Measurements from ENCODE around the gene SMYD3.

DNA sequence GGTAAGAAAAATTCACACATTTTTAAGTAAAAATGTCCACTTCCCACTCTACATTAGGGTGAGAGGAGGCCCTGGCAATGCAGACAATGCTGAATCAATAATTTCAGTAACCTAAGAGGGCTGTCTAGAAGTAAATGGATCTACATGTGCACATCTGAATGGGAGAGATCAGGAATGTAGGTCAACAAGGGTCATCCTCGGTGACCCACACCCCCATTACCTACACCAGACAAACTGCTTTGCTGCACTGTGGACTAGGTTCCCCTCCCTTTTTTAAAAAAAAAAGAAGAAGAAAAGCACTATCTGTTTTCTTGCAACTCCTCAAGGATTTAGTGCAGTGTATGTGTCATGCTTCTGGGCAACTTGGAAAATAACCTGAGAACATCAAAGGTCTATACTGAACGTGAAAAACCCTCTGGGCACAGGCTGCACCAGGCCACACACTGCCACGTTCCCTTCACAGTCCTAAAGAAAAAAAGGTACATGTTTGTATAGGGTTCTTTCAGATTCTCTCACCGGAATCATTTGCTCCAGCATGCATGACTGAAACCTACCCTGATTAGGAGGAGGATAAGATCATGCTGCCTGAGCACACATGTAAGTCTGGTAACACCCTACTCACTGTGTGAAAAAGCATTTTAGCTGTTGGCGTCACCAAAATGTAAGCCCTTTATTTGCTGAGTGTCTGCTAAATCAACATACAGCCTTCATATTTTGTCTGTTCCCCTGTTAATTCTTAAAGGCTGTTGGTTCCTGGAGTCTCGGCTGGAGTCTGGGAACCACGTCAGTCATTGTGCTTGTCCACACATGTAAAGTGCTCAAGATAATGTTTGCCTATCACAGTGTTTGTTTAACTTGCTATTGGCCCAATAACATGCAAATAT lies 341.0 kb downstream of the SMYD3 start:
- no peak for TF ChIP-seq CTCF (IDR thresholded peaks at IDR 0.05)
- no peak for TF ChIP-seq POLR2A (IDR thresholded peaks at IDR 0.05)
